HepG2 (cell line): ENCODE data around the gene NAV2. TPM values are rescaled to one million over a fixed set of nuclear protein-coding genes. Genes with fewer than 3 reads are reported as not detected.

Experiments used
- ATAC-seq: fragments of 200-7000 bp; cut with Tn5 transposase; 3 replicates; pipeline ENCODE4 v1.9.1; 2020; ENCODE audit warnings: mild to moderate bottlenecking, moderate library complexity
- BruUV-seq: library from RNA; stranded (reverse); fragments of 400-500 nt; replicated peaks from 2 replicates; lab custom pipeline; 2021; lab: Mats Ljungman, UMichigan
- CTCF ChIA-PET: fragments of 300-600 bp; formaldehyde crosslinking; extraction: SDS; loops from one replicate; lab custom pipeline; 2021; ENCODE audit warnings: low total read pairs, inconsistent platforms, low intra/inter-chr PET ratio; lab: Yijun Ruan, JAX
- POLR2A ChIA-PET: fragments of 350-600 bp; sonication (Branson Sonifier 250); formaldehyde crosslinking; loops from one replicate; lab custom pipeline; 2020; ENCODE audit warnings: antibody characterized with exemption, inconsistent platforms; lab: Yijun Ruan, JAX
- DNase-seq: peaks from one replicate; pipeline ENCODE4 v3.0.0-alpha.2; 2015; ENCODE audit warnings: low spot score
- FAIRE-seq: peaks from 3 replicates; lab custom pipeline; 2011; peaks lifted over from hg19 to GRCh38; lab: Jason Lieb, UNC
- H2AFZ ChIP-seq: one replicate; pipeline ENCODE4 v1.6.1; 2011; ENCODE audit warnings: low read length, inconsistent platforms
- H3K27ac ChIP-seq: fragments of 300-600 bp; 3 replicates; pipeline ENCODE4 v1.8.0; 2011; ENCODE audit warnings: mixed run types, mild to moderate bottlenecking, mixed read lengths, low read length, inconsistent platforms; ENCODE audit not compliant: insufficient read depth; ENCODE audit errors: extremely low read length
- H3K27me3 ChIP-seq, 2 experiments: fragments of 200-600 bp in 1 of 2; 2 replicates in 1 of 2; 3 replicates in 1 of 2; pipeline versions ENCODE4 v1.6.0 to v1.8.0; 2011; ENCODE audit warnings: low read length in 2 of 2, mild to moderate bottlenecking in 2 of 2, moderate library complexity in 2 of 2, inconsistent platforms in 1 of 2; ENCODE audit not compliant: insufficient read depth in 2 of 2, control insufficient read depth in 1 of 2
- H3K36me3 ChIP-seq, 2 experiments: fragments of 200-600 bp in 1 of 2; replicated peaks in 1 of 2; 2 replicates in 1 of 2; 3 replicates in 1 of 2; pipeline versions ENCODE4 v1.5.1 to v1.8.0; 2011; ENCODE audit warnings: low read length in 2 of 2, inconsistent platforms in 1 of 2; ENCODE audit not compliant: insufficient read depth in 2 of 2, control insufficient read depth in 1 of 2
- H3K4me1 ChIP-seq: 2 replicates; pipeline ENCODE4 v1.5.1; 2012; ENCODE audit warnings: low read length, inconsistent platforms; ENCODE audit not compliant: insufficient read depth
- H3K4me2 ChIP-seq: 2 replicates; pipeline ENCODE4 v1.6.0; 2011; ENCODE audit warnings: low read depth, low read length, inconsistent platforms
- H3K4me3 ChIP-seq, 3 experiments: fragments of 200-600 bp in 1 of 3; sonication (generic), shearing (Covaris generic) in 1 of 3; replicated peaks in 1 of 3; 2 replicates each; pipeline ENCODE4 v1.5.1; 2011 to 2016; ENCODE audit warnings: low read length in 3 of 3, inconsistent platforms in 2 of 3, low read depth in 2 of 3, mild to moderate bottlenecking in 2 of 3, control low read depth in 1 of 3, mixed read lengths in 1 of 3; ENCODE audit not compliant: insufficient read depth in 1 of 3
- H3K79me2 ChIP-seq: one replicate; pipeline ENCODE4 v1.6.1; 2011; ENCODE audit warnings: low read length, inconsistent platforms; ENCODE audit not compliant: insufficient read depth
- H3K9ac ChIP-seq: 2 replicates; pipeline ENCODE4 v1.6.0; 2011; ENCODE audit warnings: mild to moderate bottlenecking, low read depth, low read length, inconsistent platforms; ENCODE audit not compliant: insufficient read depth
- H3K9me3 ChIP-seq: 2 replicates; pipeline ENCODE4 v1.5.1; 2012; ENCODE audit warnings: mild to moderate bottlenecking, low read length
- H4K20me1 ChIP-seq: 2 replicates; pipeline ENCODE4 v1.6.0; 2011; ENCODE audit warnings: inconsistent platforms, mild to moderate bottlenecking, low read length, moderate library complexity; ENCODE audit not compliant: insufficient read depth
- NCOA1 ChIP-seq: sonication (generic); formaldehyde crosslinking; IDR thresholded peaks from 2 replicates; pipeline ENCODE4 v1.9.0; 2021; ENCODE audit warnings: missing genetic modification reagents
- WGBS: methylation state at CpG from one replicate; pipeline ENCODE4 v1.1.6; 2017; ENCODE audit warnings: low lambda C conversion rate; 5-methylcytosine and 5-hydroxymethylcytosine counted together
- in situ Hi-C: cut with HindIII; loops from 2 replicates; pipeline ENCODE4 v1.10.0; 2017; ENCODE audit warnings: low pct_unique_long_range_greater_than_20kb; ENCODE audit not compliant: extremely low pct_ligation_motif_present
- intact Hi-C: fragments of 100-400 bp; cut with micrococcal nuclease; formaldehyde crosslinking; loops from one replicate; pipeline ENCODE4 v1.10.0; 2022; ENCODE audit not compliant: unreplicated experiment
- polyA plus RNA-seq, 8 experiments: library from polyadenylated mRNA; depleted of rRNA in 3 of 8; stranded (reverse) in 7 of 8; unstranded in 1 of 8; fragments of >200 nt; fragmentation: Illumina TruSeq in 4 of 8; extraction: Trizol in 4 of 8; gene quantifications; 2 replicates each; pipeline versions ENCODE4 v1.2.1 to v1.2.3, GENCODE V29; 2011 to 2016; ENCODE audit warnings: low read depth in 4 of 8, missing spikeins in 1 of 8, mixed read lengths in 1 of 8; ENCODE audit not compliant: insufficient read depth in 1 of 8
- total RNA-seq, 5 experiments: library from RNA; depleted of rRNA; stranded (reverse); fragments of >200 nt; fragmentation: Illumina TruSeq; extraction: Trizol; gene quantifications; 2 replicates each; pipeline ENCODE4 v1.2.3, GENCODE V29; 2016; ENCODE audit warnings: low read depth in 1 of 5
- TF ChIP-seq, protein P1 (sequence below): sonication (generic); formaldehyde crosslinking; IDR thresholded peaks from 2 replicates; pipeline ENCODE4 v1.4.0; 2020; ENCODE audit warnings: missing genetic modification reagents
- TF ChIP-seq, protein P2 (sequence below): sonication (generic); formaldehyde crosslinking; IDR thresholded peaks from 2 replicates; pipeline ENCODE4 v1.4.0; 2020; ENCODE audit warnings: missing genetic modification reagents
- TF ChIP-seq, protein P3 (sequence below): IDR thresholded peaks from 2 replicates; pipeline ENCODE4 v1.6.1; 2016; ENCODE audit warnings: missing compliant biosample characterization, missing genetic modification reagents, borderline replicate concordance

NAV2 gene
- total and polyA plus RNA-seq, 2 of the 13 experiments (the other 11 are each of a cell fraction or from before 2014, with no cell fraction given), result 9.3 to 34.6 TPM

DNA sequence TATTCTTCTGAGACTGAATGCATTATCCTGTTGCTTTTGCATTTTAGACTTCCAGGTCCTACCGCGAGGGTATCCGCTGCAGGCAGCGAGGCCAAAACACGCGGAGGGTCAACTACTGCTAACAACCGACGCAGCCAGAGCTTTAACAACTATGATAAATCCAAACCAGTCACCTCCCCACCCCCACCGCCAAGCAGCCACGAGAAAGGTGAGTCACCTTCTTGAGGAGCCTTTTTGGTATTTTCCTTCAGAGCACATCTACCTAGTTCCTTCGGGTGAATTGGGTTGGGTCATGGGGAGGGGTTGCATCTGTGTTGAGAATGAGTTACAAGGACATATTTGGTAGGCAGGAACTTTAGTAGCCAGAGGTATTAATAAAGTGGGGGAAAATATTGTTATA lies 179.8 kb downstream of the NAV2 start (continued):
- TF ChIP-seq, protein P1, sequence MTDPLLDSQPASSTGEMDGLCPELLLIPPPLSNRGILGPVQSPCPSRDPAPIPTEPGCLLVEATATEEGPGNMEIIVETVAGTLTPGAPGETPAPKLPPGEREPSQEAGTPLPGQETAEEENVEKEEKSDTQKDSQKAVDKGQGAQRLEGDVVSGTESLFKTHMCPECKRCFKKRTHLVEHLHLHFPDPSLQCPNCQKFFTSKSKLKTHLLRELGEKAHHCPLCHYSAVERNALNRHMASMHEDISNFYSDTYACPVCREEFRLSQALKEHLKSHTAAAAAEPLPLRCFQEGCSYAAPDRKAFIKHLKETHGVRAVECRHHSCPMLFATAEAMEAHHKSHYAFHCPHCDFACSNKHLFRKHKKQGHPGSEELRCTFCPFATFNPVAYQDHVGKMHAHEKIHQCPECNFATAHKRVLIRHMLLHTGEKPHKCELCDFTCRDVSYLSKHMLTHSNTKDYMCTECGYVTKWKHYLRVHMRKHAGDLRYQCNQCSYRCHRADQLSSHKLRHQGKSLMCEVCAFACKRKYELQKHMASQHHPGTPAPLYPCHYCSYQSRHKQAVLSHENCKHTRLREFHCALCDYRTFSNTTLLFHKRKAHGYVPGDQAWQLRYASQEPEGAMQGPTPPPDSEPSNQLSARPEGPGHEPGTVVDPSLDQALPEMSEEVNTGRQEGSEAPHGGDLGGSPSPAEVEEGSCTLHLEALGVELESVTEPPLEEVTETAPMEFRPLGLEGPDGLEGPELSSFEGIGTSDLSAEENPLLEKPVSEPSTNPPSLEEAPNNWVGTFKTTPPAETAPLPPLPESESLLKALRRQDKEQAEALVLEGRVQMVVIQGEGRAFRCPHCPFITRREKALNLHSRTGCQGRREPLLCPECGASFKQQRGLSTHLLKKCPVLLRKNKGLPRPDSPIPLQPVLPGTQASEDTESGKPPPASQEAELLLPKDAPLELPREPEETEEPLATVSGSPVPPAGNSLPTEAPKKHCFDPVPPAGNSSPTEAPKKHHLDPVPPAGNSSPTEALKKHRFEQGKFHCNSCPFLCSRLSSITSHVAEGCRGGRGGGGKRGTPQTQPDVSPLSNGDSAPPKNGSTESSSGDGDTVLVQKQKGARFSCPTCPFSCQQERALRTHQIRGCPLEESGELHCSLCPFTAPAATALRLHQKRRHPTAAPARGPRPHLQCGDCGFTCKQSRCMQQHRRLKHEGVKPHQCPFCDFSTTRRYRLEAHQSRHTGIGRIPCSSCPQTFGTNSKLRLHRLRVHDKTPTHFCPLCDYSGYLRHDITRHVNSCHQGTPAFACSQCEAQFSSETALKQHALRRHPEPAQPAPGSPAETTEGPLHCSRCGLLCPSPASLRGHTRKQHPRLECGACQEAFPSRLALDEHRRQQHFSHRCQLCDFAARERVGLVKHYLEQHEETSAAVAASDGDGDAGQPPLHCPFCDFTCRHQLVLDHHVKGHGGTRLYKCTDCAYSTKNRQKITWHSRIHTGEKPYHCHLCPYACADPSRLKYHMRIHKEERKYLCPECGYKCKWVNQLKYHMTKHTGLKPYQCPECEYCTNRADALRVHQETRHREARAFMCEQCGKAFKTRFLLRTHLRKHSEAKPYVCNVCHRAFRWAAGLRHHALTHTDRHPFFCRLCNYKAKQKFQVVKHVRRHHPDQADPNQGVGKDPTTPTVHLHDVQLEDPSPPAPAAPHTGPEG, result no peak
- TF ChIP-seq, protein P2, sequence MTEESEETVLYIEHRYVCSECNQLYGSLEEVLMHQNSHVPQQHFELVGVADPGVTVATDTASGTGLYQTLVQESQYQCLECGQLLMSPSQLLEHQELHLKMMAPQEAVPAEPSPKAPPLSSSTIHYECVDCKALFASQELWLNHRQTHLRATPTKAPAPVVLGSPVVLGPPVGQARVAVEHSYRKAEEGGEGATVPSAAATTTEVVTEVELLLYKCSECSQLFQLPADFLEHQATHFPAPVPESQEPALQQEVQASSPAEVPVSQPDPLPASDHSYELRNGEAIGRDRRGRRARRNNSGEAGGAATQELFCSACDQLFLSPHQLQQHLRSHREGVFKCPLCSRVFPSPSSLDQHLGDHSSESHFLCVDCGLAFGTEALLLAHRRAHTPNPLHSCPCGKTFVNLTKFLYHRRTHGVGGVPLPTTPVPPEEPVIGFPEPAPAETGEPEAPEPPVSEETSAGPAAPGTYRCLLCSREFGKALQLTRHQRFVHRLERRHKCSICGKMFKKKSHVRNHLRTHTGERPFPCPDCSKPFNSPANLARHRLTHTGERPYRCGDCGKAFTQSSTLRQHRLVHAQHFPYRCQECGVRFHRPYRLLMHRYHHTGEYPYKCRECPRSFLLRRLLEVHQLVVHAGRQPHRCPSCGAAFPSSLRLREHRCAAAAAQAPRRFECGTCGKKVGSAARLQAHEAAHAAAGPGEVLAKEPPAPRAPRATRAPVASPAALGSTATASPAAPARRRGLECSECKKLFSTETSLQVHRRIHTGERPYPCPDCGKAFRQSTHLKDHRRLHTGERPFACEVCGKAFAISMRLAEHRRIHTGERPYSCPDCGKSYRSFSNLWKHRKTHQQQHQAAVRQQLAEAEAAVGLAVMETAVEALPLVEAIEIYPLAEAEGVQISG (CRISPR knock-in tag), result no peak

DNA sequence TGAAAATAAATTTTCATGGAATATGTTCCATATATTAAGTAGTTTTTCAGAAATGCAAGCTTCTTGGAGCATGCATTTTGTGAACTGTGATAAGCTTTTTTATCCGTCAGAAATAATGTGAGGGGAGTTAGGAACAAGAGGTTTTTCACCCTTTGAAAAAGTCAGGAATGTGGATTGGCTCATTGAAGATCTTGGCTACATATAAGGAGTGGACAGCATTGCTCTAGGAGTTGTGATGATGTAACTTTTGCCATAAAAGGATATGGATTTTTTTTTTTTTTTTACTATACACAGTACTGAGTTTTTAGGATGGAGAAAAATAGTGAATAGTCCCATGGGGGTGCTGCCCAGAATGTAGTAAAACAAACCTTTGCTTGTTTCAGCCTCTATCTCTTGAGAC lies 180.2 kb downstream of the NAV2 start:
- DNase-seq (no peak), ATAC-seq (no peak), FAIRE-seq (no peak)
- no peaks in the 10 kb centered on the region for H3K9me3 ChIP-seq
- peaks cover 0 to 23% of the 10 kb centered on the region in 2 experiments; a peak in 4 of 5 replicates for H3K27me3 ChIP-seq
- ChIA-PET POLR2A (no interaction called here), CTCF (no interaction called here)
- no peaks in the 10 kb centered on the region for H3K36me3 ChIP-seq
- H3K4me2 ChIP-seq, result no peak overlapping the region
- no peak overlapping the region for H3K9ac ChIP-seq
- TF ChIP-seq, protein P3, sequence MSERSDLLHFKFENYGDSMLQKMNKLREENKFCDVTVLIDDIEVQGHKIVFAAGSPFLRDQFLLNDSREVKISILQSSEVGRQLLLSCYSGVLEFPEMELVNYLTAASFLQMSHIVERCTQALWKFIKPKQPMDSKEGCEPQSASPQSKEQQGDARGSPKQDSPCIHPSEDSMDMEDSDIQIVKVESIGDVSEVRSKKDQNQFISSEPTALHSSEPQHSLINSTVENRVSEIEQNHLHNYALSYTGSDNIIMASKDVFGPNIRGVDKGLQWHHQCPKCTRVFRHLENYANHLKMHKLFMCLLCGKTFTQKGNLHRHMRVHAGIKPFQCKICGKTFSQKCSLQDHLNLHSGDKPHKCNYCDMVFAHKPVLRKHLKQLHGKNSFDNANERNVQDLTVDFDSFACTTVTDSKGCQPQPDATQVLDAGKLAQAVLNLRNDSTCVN (CRISPR knock-in tag), result no peak
- no peak for TF ChIP-seq NCOA1 (CRISPR knock-in tag)
- no peaks in the 10 kb centered on the region for H3K79me2 ChIP-seq
- H4K20me1 ChIP-seq, result no peaks in the 10 kb centered on the region
- WGBS, result 46% methylated on average over 1 of the region's 1 CpG
- H3K27ac ChIP-seq, result no peak overlapping the region
- intact Hi-C loops (no loop called here), in situ Hi-C loops (no loop called here)
- H3K4me1 ChIP-seq, result no peaks in the 10 kb centered on the region
- no peak overlapping the region for H3K4me3 ChIP-seq
- BruUV-seq, result no TSS peak
- H2AFZ ChIP-seq, result no peak overlapping the region
